Left lung (tissue), 10 donors: ENCODE data around the gene TFF1. TPM values are rescaled to one million over a fixed set of nuclear protein-coding genes. Genes with fewer than 3 reads are reported as not detected.
A peak's percentile ranks its signal among the peaks of the same experiment; 100 is the strongest.

Experiments used
- ATAC-seq: fragments of 200-7000 bp; cut with Tn5 transposase; one replicate; pipeline ENCODE4 v1.9.1; 2020; ENCODE audit warnings: moderate library complexity
- DNase-seq, 4 donors: peaks; one replicate each; pipeline ENCODE4 v3.0.0-alpha.2; 2013 to 2020
- H3K27ac ChIP-seq, 2 donors: fragments of 200-600 bp; sonication (generic) in 1 of 2; one replicate each; pipeline versions ENCODE4 v1.5.0 to v1.8.0; 2020 to 2021
- H3K27me3 ChIP-seq, 2 donors: fragments of 200-600 bp; sonication (generic) in 1 of 2; one replicate each; pipeline versions ENCODE4 v1.5.0 to v1.8.0; 2020 to 2021
- H3K36me3 ChIP-seq, 2 donors: fragments of 200-600 bp; sonication (generic) in 1 of 2; one replicate each; pipeline versions ENCODE4 v1.5.0 to v1.8.0; 2020 to 2021
- H3K4me1 ChIP-seq, 2 donors: fragments of 200-600 bp; one replicate each; pipeline ENCODE4 v1.8.0; 2021
- H3K4me3 ChIP-seq, 2 donors: fragments of 200-600 bp; sonication (generic) in 1 of 2; one replicate each; pipeline versions ENCODE4 v1.5.0 to v1.8.0; 2020 to 2021; ENCODE audit warnings: mild to moderate bottlenecking in 1 of 2
- H3K9me3 ChIP-seq, 2 donors: fragments of 200-600 bp; sonication (generic) in 1 of 2; one replicate each; pipeline versions ENCODE4 v1.5.0 to v1.8.0; 2020 to 2021
- intact Hi-C, 2 donors: fragments of 100-400 bp; cut with DNase I; formaldehyde crosslinking; loops; one replicate each; pipeline versions ENCODE4 v1.11.2 to v1.14.2; 2022
- polyA plus RNA-seq, 6 donors: library from polyadenylated mRNA; unstranded; fragments of 120-200 nt; gene quantifications; one replicate each; pipeline ENCODE4 v1.2.1, GENCODE V29; 2013; ENCODE audit not compliant: insufficient read length in 6 of 6
- total RNA-seq, 2 donors: library from RNA; stranded (reverse); fragmentation: NEBNext Ultra II Directional; extraction: Animal tissue kit (Norgen Biotek cat#: 25700); gene quantifications; one replicate each; pipeline ENCODE4 v1.2.1, GENCODE V29; 2021
- TF ChIP-seq, protein P1 (sequence below), 2 donors: fragments of 200-600 bp; sonication (generic) in 1 of 2; IDR thresholded peaks; one replicate each; pipeline versions ENCODE4 v1.5.0 to v1.8.0; 2021; ENCODE audit warnings: antibody characterized with exemption in 2 of 2
- donor health status: DM: no; HTN: yes; CAD: no.
- donor health status: DM: no; HTN: no; CAD: no.

TFF1 gene
- total and polyA plus RNA-seq, 8 donors: not detected

DNA sequence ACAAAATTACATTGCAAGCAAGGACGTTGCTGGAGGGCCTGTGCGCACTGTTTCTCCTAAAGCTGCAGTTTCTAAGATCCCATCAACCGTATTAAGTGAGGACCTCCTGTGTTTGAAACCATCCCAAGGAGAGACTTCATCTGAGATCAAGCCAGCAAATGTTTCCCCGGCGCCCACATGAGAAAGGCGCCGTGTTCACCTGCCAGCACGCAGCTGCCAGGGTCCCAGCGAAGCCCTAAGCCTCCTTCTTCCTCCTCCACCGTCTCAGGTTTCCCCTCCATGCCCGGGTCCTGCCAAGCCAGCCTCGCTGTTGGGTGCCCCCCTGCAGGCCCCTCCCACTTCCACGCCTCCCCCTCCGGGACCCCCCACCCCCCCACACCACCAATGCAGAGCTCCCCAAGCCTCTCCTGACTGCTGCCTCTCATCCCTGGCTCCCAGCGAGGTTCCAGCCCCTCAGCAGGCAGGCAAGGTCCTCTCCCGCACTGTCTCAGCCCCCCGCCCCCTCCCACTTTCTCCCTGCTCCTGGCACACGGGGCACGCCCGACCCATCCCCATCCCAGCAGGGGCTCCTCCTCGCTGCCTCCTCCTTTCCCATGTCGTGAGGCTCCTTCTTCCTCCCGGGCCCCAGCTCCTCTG lies 8.6 kb upstream of the TFF1 start:
- H3K27ac ChIP-seq: no peak overlapping the region
- DNase-seq: peak in 1 of 4 donors; percentile 57

DNA sequence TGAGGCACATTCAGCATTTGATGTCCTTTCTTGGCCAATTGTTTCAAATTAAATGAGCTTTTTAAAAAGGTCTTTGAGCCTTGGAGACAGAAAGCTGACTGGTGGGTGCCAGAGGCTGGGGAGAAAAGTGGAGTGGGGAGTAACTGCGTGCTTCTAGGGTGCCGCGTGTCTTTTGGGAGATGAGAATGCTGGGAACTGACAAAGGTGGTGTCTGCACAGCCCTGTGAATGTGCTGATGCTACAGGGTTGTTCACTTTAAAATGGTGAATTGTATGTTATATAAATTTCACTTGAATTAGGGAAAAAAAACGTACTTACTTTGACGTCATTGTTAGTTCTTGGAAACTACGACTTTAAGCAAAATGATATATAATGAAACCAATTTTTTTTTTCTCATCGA lies 8.1 kb upstream of the TFF1 start:
- TF ChIP-seq, protein P1, sequence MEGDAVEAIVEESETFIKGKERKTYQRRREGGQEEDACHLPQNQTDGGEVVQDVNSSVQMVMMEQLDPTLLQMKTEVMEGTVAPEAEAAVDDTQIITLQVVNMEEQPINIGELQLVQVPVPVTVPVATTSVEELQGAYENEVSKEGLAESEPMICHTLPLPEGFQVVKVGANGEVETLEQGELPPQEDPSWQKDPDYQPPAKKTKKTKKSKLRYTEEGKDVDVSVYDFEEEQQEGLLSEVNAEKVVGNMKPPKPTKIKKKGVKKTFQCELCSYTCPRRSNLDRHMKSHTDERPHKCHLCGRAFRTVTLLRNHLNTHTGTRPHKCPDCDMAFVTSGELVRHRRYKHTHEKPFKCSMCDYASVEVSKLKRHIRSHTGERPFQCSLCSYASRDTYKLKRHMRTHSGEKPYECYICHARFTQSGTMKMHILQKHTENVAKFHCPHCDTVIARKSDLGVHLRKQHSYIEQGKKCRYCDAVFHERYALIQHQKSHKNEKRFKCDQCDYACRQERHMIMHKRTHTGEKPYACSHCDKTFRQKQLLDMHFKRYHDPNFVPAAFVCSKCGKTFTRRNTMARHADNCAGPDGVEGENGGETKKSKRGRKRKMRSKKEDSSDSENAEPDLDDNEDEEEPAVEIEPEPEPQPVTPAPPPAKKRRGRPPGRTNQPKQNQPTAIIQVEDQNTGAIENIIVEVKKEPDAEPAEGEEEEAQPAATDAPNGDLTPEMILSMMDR (IDR thresholded peaks at IDR 0.05): no peak
- intact Hi-C loops: no loop called here
- DNase-seq (no peak), ATAC-seq (no peak)
- Histone ChIP-seq H3K4me1 (no peaks in the 10 kb centered on the region), H3K36me3 (no peaks in the 10 kb centered on the region), H3K27ac (no peak overlapping the region), H3K9me3 (no peaks in the 10 kb centered on the region), H3K27me3 (peaks cover 0 to 24% of the 10 kb centered on the region in 2 donors), H3K4me3 (no peak overlapping the region)

More for the DNA sequence above, 8.6 kb upstream of the TFF1 start:
- Histone ChIP-seq H3K9me3 (no peaks in the 10 kb centered on the region), H3K4me1 (no peaks in the 10 kb centered on the region), H3K27me3 (peaks cover 0 to 19% of the 10 kb centered on the region in 2 donors), H3K4me3 (no peak overlapping the region), H3K36me3 (no peaks in the 10 kb centered on the region)
- intact Hi-C loops: no loop called here
- TF ChIP-seq, protein P1 (IDR thresholded peaks at IDR 0.05): no peak
- ATAC-seq: no peak

DNA sequence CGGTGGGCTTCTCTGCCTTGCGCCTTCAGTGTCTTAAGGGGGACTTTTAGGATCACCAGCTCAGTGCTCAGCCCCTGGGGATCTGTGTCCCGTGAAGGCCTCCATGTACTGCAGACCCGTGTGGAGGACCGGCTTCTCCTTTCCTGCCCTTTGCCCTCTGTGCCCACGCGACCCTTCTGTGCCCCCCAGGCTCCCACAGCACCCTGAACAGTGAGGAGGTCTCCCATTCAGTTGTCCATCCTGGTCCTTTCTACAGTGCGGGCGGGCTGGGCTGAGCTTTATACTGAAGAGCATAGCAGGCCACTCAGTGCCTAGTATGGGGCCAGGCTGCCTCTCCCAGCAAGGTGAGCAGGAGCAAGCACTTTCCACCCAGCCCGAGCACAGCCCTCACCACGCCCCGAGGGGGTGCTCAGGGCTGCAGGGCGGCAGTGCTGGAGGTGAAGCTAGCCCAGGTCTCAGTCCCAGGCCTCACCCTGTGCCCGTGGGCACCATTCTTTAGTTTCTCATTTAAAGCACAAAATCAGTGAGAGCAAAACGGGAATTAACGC lies 7.6 kb upstream of the TFF1 start:
- DNase-seq (peak in 1 of 4 donors; percentile 55), ATAC-seq (no peak)
- intact Hi-C loops: no loop called here
- Histone ChIP-seq H3K27me3 (peaks cover 0 to 24% of the 10 kb centered on the region in 2 donors), H3K4me3 (no peak overlapping the region), H3K9me3 (no peaks in the 10 kb centered on the region), H3K36me3 (no peaks in the 10 kb centered on the region), H3K27ac (no peak overlapping the region), H3K4me1 (no peaks in the 10 kb centered on the region)
- TF ChIP-seq, protein P1 (IDR thresholded peaks at IDR 0.05): no peak

DNA sequence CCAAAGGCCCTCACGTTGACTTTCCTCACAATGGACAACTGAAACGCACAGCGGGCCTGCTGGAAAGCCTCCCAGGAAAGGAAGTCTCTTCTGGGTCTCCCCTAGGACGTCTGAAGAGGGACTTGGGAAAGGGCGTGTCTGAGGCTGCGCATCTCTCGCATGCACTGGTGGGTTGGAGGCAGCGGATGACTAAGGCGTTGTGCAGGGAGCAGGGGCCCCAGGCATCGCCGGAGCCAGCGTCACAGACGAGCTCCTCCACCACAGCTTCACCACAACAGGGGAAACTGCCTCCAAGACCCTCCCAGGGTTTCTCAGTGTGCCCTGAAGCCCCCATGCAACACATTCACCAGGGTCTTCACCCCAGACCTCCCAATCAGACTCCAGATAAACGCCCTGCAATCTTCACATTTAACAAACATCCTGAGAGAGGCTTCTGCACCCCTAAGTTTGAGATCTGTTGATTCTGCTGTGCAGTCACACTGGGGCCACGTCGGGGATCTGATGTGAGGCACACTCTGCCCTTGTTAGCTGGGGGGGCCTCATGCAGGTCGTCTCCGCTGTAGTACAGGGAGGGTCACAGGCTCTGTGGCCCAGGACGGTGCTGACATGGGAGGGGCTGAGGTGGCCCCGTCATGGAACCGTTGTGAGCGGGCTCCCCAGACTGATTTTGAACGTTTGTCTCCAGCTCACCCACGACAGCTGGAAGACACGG lies 7.0 kb upstream of the TFF1 start:
- Histone ChIP-seq H3K27me3 (peaks cover 0 to 24% of the 10 kb centered on the region in 2 donors), H3K9me3 (no peaks in the 10 kb centered on the region), H3K4me3 (no peak overlapping the region), H3K36me3 (no peaks in the 10 kb centered on the region), H3K4me1 (no peaks in the 10 kb centered on the region), H3K27ac (no peak overlapping the region)
- peak in 1 of 4 donors; percentile 63 for DNase-seq
- no peak for ATAC-seq
- TF ChIP-seq, protein P1 (IDR thresholded peaks at IDR 0.05): no peak
- intact Hi-C loops: no loop called here
